PC-9 (cell line): ENCODE measurements around the gene CFAP107.

Source experiments
- EZH2 ChIP-seq: fragments of 200-600 bp; sonication (generic); IDR thresholded peaks from 2 replicates; pipeline ENCODE4 v1.8.0; 2017; ENCODE audit warnings: antibody characterized with exemption, low read depth
- TF ChIP-seq, protein P1 (sequence below): fragments of 200-600 bp; sonication (generic); conservative IDR thresholded peaks from 2 replicates; pipeline ENCODE4 v1.6.1; 2017; ENCODE audit warnings: mixed run types, antibody characterized with exemption, mild to moderate bottlenecking, moderate library complexity

DNA sequence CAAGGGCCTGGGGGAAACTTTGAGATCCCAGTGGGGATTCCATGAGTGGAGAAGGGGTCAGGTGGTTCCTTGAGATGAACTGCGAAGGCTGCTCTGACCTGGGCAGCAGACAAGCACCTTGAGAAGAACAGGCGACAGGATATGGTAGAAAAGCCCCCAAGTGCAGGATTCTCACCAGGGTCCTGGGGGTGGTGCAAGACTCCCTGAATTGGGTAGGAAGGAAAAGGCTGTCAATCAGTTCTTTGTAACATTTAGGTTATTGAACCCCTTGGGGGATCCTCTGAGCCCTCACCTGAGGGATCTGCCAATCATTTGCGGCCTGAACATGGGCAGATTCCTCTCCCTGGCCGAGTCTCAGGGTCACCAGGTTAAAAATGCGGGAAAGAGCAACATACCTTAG is 25.2 kb downstream of the CFAP107 start:
- TF ChIP-seq EZH2: no peak
- TF ChIP-seq, protein P1, sequence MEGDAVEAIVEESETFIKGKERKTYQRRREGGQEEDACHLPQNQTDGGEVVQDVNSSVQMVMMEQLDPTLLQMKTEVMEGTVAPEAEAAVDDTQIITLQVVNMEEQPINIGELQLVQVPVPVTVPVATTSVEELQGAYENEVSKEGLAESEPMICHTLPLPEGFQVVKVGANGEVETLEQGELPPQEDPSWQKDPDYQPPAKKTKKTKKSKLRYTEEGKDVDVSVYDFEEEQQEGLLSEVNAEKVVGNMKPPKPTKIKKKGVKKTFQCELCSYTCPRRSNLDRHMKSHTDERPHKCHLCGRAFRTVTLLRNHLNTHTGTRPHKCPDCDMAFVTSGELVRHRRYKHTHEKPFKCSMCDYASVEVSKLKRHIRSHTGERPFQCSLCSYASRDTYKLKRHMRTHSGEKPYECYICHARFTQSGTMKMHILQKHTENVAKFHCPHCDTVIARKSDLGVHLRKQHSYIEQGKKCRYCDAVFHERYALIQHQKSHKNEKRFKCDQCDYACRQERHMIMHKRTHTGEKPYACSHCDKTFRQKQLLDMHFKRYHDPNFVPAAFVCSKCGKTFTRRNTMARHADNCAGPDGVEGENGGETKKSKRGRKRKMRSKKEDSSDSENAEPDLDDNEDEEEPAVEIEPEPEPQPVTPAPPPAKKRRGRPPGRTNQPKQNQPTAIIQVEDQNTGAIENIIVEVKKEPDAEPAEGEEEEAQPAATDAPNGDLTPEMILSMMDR: no peak
